ENCODE data around the gene ADIPOQ.

DNA sequence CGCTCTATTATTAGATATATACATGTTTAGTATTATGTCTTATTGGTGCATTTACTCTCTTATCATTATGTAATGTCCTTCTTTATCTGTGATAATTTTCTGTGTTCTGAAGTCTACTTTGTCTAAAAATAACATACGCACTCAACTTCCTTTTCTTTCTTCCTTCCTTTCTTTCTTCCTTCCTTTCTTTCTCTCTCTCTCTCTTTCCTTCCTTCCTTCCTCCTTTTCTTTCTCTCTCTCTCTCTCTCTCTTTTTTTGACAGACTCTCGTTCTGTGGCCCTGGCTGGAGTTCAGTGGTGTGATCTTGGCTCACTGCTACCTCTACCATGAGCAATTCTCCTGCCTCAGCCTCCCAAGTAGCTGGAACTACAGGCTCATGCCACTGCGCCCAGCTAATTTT, 15.2 kb downstream of the ADIPOQ start:
- TF ChIP-seq ZNF8 (CRISPR knock-in tag; IDR thresholded peaks at IDR 0.05) (no peak), SNAI2 (CRISPR knock-in tag; IDR thresholded peaks at IDR 0.05) (no peak), ZFP3 (CRISPR knock-in tag; IDR thresholded peaks at IDR 0.05) (no peak), TSHZ2 (CRISPR knock-in tag; IDR thresholded peaks at IDR 0.05) (no peak), TCF4 (CRISPR knock-in tag; IDR thresholded peaks at IDR 0.05; ENCODE audit: borderline replicate concordance) (no peak), ZFP30 (CRISPR knock-in tag; IDR thresholded peaks at IDR 0.05) (no peak), ZNF70 (CRISPR knock-in tag; IDR thresholded peaks at IDR 0.05) (no peak), PATZ1 (CRISPR knock-in tag; IDR thresholded peaks at IDR 0.05; ENCODE audit: borderline replicate concordance) (no peak), ARNTL (CRISPR knock-in tag; IDR thresholded peaks at IDR 0.05; ENCODE audit: borderline replicate concordance, low read depth) (no peak)
- TF ChIP-seq, protein P1, sequence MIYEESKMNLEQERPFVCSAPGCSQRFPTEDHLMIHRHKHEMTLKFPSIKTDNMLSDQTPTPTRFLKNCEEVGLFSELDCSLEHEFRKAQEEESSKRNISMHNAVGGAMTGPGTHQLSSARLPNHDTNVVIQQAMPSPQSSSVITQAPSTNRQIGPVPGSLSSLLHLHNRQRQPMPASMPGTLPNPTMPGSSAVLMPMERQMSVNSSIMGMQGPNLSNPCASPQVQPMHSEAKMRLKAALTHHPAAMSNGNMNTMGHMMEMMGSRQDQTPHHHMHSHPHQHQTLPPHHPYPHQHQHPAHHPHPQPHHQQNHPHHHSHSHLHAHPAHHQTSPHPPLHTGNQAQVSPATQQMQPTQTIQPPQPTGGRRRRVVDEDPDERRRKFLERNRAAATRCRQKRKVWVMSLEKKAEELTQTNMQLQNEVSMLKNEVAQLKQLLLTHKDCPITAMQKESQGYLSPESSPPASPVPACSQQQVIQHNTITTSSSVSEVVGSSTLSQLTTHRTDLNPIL (CRISPR knock-in tag; IDR thresholded peaks at IDR 0.05; ENCODE audit: low read depth): no peak
